Uterus (tissue), 2 donors: ENCODE data around the gene CCDC136.

Source experiments
- POLR2A ChIP-seq, 2 donors: fragments of 450-650 bp; IDR thresholded peaks; one replicate each; pipeline ENCODE4 v1.6.1; 2016; ENCODE audit warnings: antibody characterized with exemption in 2 of 2, mild to moderate bottlenecking in 1 of 2, moderate library complexity in 1 of 2
- TF ChIP-seq, protein P1 (sequence below), 4 experiments: fragments of 200-600 bp in 2 of 4; fragments of 450-650 bp in 2 of 4; sonication (generic) in 2 of 4; IDR thresholded peaks; one replicate each; pipeline ENCODE4 v1.5.1; 2016 to 2019; ENCODE audit warnings: antibody characterized with exemption in 4 of 4, mild to moderate bottlenecking in 2 of 4, moderate library complexity in 1 of 4

DNA sequence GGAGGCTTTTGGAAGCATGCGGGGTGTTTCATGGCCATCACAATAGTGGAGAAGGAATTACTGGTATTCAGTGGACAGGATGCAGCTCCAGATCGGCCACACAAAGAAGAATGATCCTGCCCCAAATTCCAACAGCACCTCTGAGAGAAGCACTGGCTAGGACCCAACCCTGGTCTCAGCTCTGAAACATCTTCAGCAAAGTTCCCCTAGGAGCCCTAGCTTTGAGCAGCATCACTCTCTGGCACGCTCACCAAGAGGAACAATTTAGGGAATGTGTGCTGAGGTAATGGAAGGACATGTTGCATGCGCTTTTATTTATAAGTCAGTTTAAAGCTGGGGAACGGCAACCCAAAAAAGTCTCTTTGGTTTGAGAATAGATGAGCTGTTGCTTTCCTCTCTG is 10.6 kb upstream of the CCDC136 start:
- no peak for TF ChIP-seq POLR2A (IDR thresholded peaks at IDR 0.05)
- TF ChIP-seq, protein P1, sequence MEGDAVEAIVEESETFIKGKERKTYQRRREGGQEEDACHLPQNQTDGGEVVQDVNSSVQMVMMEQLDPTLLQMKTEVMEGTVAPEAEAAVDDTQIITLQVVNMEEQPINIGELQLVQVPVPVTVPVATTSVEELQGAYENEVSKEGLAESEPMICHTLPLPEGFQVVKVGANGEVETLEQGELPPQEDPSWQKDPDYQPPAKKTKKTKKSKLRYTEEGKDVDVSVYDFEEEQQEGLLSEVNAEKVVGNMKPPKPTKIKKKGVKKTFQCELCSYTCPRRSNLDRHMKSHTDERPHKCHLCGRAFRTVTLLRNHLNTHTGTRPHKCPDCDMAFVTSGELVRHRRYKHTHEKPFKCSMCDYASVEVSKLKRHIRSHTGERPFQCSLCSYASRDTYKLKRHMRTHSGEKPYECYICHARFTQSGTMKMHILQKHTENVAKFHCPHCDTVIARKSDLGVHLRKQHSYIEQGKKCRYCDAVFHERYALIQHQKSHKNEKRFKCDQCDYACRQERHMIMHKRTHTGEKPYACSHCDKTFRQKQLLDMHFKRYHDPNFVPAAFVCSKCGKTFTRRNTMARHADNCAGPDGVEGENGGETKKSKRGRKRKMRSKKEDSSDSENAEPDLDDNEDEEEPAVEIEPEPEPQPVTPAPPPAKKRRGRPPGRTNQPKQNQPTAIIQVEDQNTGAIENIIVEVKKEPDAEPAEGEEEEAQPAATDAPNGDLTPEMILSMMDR (IDR thresholded peaks at IDR 0.05) = no peak
